ENCODE results near the gene MINDY4. TPM values are rescaled to one million over a fixed set of nuclear protein-coding genes. Genes with fewer than 3 reads are reported as not detected.

Gene MINDY4
- total RNA-seq, 1 donor from 2014 or later = 2.1 TPM

DNA sequence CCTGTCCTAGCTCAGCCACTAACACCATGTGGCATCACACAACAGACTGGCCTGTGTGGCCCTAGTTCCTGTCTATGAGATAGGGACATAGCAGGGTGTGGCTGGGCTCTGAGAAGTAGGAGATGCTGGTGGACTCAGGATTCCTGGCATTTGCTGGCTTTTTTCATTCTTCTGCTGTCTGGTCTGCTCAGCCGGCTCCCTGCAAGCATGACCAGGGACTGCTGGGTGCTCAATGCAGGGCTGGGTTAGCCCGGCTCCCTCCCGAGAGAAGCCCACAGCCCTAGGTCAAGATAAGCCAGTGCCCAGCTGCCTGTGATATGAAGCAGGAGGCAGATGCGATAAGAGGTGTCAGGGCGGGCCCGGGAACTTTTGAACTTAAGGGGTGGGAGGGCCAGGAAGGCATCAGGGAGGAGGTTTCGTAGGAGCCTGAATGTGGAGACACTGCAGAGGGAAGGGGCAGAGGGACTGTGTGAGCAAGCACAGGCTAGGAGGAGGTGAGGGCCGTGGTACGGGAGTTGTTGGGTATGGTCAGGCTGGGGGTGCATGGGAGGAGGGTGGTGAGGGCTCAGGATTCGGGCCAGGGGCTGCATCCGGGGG lies 143.9 kb downstream of the MINDY4 start:
- intact Hi-C loops (cut with DNase I) = no loop called here
- DNase-seq (ENCODE audit: low spot score) = no peak

- intact Hi-C loops (cut with DNase I) = no loop called here
- DNase-seq (ENCODE audit: low spot score) = no peak
Observed at GRCh38 chr7:30915751-30916150, 144.5 kb downstream of the MINDY4 start.

DNA sequence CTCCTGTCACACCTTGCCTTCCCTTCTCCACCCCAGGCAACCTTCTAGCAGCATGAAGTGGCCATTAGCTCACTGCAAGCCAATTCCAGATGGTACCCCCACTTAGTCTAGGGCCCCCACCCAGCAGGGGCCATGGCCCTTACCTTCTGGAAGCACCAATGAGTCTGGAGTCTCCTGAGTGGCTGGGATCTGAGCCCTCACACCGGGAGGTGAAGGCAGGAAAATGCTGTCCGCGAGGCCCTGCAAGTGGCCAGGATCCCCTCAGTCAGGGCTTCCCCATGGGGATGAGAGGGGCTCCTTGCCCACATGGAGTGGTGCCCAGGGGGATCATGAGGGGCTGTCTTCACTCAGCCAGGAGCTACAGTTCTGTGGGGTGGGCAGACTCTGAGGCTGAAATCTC lies 145.0 kb downstream of the MINDY4 start:
- DNase-seq (ENCODE audit: low spot score) = no peak
- intact Hi-C loops (cut with DNase I) = no loop called here

GRCh38 chr7:30916767-30917166 lies 145.6 kb downstream of the MINDY4 start:
- DNase-seq (ENCODE audit: low spot score) = no peak
- intact Hi-C loops (cut with DNase I) = no loop called here

GRCh38 chr7:30917216-30917893 lies 146.1 kb downstream of the MINDY4 start:
- intact Hi-C loops (cut with DNase I) = no loop called here
- no peak for DNase-seq (ENCODE audit: low spot score)

DNA sequence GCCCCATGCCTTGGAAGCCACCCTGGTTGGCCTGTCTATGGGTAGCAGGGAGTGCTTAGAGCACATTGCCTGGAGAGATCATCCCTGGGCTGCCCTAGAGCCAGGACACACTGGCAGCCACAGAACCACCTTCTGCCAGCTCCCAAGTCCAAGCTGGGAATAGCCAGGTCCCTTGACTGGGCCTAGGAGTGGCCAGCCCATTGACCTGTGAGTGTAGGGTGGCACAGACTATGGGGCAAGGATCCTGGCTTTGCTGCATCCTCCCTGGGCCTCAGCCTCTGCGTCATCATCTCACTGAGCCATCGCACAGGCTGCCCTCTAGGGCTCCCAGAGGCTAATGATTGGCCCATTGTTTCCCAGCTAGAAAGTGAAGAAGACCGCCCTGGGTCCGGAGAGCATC lies 147.5 kb downstream of the MINDY4 start:
- intact Hi-C loops (cut with DNase I) = no loop called here
- peak; percentile 74 for DNase-seq (ENCODE audit: low spot score)

DNA sequence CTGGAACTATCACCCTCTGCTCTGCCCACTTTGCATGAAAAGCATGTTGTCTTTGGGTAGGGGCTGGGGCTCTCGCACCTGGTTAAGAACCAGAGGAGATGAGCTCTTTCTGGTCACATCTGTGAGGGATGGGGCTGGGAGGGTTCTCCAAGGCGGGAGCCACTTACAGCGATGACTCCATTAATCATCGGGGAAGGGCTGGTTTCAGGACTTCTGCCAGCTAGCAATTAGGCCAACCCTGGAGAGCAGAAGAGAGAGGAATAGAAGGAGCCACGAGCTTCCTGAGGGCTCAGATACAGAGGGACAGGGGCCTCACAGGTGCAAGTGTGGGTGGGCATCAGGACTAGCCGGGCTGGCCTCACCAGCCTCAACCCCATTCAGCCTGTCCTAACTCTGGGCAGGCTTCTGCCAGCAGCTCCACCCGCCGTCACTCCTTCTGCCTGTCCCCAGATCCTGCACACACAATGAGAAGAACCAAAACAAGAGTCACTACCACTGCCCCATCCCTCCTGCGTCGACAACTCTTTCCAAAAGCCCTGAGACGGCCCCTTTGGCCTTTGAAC lies 148.9 kb downstream of the MINDY4 start:
- peak; percentile 74 for DNase-seq (ENCODE audit: low spot score)
- intact Hi-C loops (cut with DNase I) = no loop called here

DNA sequence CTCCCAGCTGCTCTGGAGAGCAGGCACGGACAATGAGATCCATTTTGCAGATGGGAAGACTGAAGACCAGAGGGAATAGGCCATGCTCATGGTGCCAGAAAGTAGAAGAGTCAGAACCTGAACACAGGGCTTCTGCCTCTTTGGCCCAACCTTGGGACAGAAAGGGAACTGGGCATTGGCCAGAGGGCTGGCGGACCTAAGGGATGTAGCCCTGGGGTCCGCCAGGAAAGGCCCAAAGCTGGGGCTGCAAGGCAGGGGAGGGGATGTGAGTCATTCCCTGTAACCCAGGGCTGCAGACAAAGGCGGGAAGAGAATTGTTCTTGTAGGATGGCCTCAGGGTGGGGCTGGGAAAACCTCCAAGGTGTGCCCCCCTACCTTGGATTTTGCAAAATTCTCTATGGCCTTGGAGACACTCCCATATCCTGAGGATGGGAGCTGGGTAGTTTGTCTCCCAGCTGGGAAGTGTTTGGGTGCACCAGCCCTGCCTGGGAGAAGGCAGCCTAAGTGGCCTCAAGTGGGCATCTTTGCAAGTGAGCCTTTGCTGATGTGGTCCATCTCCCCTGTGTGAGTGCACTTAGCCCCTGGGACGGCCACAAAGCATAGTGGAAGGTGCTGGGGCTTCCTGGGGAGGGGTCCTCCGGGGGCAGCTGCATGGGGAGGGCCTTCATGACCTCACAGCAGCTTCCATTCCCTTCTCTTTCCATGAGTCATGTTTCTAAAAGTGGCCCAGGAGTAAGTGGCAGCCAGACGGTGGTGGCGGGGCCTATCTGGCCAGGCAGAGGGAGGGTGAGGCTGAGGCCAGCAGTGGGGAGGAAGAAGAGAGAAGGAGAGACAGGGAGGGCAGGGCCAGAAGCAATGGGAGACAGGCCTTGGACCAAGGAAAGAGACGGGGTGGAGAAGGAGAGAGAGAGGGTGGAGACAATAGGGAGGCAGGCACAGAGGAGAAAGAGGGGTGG lies 149.6 kb downstream of the MINDY4 start:
- intact Hi-C loops (cut with DNase I) = no loop called here
- peak; percentile 89 for DNase-seq (ENCODE audit: low spot score)

GRCh38 chr7:30921540-30922401 lies 150.6 kb downstream of the MINDY4 start:
- peak; percentile 72 for DNase-seq (ENCODE audit: low spot score)
- intact Hi-C loops (cut with DNase I) = no loop called here

DNA sequence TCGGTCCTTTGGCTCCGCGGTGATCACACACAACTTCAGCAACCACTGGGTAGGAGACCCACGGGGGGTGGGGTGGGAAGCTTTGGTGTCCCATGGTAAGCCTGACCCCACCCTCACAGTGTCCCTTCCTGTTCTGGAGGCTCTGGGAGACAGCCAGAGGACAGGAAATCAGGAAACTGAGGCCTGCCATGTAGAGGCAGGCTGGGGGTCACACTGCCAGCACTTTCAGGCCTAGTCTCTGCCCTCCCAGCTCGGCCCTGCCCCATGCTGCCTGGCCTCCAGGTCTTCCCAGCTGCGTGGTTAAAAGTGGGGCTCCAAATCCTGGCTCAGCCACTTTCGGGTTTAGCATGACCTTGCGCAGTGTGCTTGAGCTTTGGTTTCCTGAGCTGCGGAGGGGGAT lies 151.4 kb downstream of the MINDY4 start:
- DNase-seq (ENCODE audit: low spot score) = peak; percentile 73
- intact Hi-C loops (cut with DNase I) = no loop called here

- peak; percentile 72 for DNase-seq (ENCODE audit: low spot score)
Observed at GRCh38 chr7:30923009-30923773, 152.0 kb downstream of the MINDY4 start.

DNA sequence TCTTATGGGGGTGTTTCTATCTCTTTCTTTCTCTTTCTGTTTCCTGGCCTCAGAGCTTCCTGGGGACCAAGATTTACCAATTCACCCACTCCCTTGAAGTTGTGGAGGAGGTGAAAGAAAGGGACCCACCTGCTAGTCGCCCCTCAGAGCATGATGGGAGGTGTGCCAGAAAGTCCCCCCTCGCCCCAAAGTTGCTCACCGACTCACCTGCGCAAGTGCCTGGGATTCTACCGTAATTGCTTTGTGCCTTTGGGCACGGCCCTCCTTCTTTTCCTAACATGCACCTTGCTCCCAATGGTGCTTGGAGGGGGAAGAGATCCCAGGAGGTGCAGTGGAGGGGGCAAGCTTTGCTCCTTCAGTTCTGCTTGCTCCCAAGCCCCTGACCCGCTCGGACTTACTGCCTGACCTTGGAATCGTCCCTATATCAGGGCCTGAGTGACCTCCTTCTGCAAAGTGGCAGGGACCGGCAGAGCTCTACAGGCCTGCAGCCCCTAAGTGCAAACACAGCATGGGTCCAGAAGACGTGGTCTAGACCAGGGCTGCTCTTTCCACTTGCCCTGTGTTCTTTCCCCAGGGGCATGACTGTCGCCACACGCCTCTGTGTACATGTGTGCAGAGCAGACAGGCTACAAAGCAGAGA lies 152.7 kb downstream of the MINDY4 start:
- DNase-seq (ENCODE audit: low spot score) = peak; percentile 51
- intact Hi-C loops (cut with DNase I) = no loop called here

More at GRCh38 chr7:30923009-30923773, 152.0 kb downstream of the MINDY4 start:
- intact Hi-C loops (cut with DNase I) = no loop called here

GRCh38 chr7:30924624-30925023 lies 153.4 kb downstream of the MINDY4 start:
- peak; percentile 22 for DNase-seq (ENCODE audit: low spot score)
- intact Hi-C loops (cut with DNase I) = no loop called here

DNA sequence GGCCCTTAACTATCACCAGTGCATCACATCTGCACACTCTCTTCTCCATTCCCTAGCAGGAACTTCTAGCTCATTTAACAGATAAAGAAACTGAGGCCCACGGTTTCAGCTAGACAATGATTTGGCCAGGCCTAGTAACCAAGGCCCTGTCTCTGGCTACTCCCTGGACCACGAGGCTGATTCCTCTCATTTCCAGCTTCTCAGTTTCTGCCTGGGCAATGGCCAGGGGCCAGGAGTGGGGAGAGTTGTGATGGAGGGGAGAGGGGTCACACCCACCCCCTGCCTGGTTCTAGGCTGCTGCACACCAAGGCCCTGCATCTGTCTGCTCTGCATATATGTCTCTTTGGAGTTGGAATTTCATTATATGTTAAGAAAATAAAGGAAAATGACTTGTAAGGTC lies 153.9 kb downstream of the MINDY4 start:
- intact Hi-C loops (cut with DNase I) = no loop called here
- DNase-seq (ENCODE audit: low spot score) = peak; percentile 49

GRCh38 chr7:30925913-30926312 lies 154.7 kb downstream of the MINDY4 start:
- intact Hi-C loops (cut with DNase I) = no loop called here

GRCh38 chr7:30926313-30926712 lies 155.1 kb downstream of the MINDY4 start:
- DNase-seq (ENCODE audit: low spot score) = peak; percentile 63
- intact Hi-C loops (cut with DNase I) = no loop called here

More at GRCh38 chr7:30925913-30926312, 154.7 kb downstream of the MINDY4 start:
- DNase-seq (ENCODE audit: low spot score) = peak; percentile 67

DNA sequence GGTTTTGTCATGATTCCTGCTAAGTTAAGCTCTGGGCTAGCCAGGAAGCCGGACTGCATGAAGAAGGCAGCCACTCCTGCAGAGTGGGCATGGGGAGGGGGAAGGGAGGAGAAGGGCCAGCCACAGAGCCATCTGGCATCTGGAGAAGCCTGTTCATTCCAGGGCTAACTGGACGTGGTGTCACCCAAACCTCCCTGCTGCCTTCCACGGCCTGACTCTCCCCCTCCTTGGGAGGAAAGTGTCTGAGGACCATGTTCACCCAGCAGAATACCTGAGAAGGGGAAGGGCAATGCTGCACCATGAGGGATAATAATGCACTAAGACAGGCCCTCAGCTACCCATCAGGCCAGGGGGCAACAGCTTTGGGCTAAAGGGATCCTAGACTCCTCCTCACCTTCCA lies 155.8 kb downstream of the MINDY4 start:
- DNase-seq (ENCODE audit: low spot score) = peak; percentile 38

DNA sequence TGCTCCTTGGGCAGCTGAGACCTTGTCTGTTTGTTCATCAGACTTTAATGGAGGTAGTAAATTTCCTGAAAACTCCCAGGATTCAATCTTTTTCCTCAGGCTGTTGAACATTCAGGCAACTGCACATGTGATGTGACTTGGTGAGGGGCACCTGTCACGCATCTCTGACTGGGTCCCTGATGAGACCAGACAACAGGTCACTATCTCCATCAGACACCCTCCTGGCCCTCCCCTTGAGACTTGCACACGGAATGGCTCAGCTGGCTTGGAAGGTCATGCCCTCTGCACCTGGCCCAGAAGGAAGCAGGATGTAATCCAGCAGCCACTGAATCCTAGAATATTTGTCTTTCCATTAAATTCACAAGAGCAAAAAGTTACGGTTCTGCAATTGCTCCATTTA lies 156.3 kb downstream of the MINDY4 start:
- DNase-seq (ENCODE audit: low spot score) = no peak
- intact Hi-C loops (cut with DNase I) = no loop called here

More for the DNA sequence above, 155.8 kb downstream of the MINDY4 start:
- intact Hi-C loops (cut with DNase I) = no loop called here
